GM12874 (cell line): ENCODE measurements around the gene FAM168B.

Experiments used
- TF ChIP-seq, protein P1 (sequence below): IDR thresholded peaks from 2 replicates; pipeline ENCODE4 v1.5.1; 2011; ENCODE audit warnings: low read depth, mild to moderate bottlenecking, control low read depth, low read length, moderate library complexity; ENCODE audit not compliant: insufficient read depth

Gene FAM168B

GRCh38 chr2:131047920-131048560 is 45.2 kb downstream of the FAM168B start:
- TF ChIP-seq, protein P1, sequence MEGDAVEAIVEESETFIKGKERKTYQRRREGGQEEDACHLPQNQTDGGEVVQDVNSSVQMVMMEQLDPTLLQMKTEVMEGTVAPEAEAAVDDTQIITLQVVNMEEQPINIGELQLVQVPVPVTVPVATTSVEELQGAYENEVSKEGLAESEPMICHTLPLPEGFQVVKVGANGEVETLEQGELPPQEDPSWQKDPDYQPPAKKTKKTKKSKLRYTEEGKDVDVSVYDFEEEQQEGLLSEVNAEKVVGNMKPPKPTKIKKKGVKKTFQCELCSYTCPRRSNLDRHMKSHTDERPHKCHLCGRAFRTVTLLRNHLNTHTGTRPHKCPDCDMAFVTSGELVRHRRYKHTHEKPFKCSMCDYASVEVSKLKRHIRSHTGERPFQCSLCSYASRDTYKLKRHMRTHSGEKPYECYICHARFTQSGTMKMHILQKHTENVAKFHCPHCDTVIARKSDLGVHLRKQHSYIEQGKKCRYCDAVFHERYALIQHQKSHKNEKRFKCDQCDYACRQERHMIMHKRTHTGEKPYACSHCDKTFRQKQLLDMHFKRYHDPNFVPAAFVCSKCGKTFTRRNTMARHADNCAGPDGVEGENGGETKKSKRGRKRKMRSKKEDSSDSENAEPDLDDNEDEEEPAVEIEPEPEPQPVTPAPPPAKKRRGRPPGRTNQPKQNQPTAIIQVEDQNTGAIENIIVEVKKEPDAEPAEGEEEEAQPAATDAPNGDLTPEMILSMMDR, result no peak

GRCh38 chr2:131046918-131047652 is 46.2 kb downstream of the FAM168B start:
- TF ChIP-seq, protein P1, result no peak

DNA sequence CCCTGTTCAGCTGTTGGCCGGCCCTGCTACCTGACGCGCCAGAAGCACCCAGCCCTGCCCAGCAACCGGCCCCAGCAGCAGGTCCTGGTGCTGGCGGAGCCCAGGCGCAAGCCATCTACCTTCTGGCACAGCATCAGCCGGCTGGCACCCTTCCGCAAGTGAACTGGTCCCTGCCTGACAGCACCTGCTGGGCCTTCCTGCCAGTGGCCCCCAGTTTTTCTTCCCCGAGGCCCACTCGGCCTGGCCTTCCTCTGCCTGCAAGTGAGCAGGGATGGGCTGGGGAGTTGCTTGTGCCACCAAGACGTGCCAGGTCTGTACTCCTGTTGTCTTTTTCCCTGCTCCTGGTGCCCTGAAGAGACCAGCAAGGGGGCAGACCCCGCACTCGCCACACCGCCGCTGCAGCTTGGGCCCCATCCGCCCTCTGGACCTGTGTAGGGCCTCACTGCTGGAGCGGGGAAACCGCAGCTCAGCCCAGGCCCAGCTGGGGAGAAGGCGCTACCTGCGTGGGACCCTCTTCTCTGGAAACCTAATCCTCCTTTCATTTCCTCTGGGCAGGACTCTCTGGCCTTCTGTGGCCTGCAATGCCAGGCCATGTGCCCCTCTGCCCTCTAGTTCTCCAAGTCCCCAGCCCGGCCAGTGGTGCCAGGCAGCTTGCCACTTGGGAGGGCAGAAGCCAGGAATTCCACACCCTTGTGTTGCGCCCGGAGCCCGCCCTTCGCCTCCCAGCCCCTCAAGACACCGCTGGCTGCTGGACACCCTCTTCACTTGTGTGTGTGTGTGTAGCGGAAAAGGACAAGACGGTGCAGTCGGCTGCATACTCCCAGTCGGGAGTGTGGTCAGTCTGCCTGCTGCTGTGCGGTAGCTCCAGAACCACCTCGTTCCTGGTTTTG is 47.0 kb downstream of the FAM168B start:
- TF ChIP-seq, protein P1, result no peak

GRCh38 chr2:131045286-131046027 is 47.8 kb downstream of the FAM168B start:
- TF ChIP-seq, protein P1, result no peak

DNA sequence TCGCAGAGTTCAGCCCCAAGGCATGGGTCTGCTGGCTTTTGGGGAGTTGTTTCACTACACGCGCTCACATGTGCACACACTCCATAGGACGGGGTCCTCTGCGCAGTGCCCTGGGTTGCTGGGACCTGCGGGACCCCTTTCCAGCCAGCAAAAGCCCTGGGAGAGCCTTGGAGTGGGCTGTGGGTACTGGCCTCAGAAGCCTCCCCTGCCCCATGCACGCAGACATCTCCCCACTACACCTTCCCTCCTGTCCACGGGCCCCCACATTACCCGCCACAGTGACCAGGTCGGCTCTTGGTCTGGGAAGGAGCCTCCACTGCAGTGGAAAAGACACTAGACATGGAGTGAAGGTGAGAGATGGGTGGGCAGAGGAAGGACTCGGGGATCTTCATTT is 48.5 kb downstream of the FAM168B start:
- TF ChIP-seq, protein P1, result no peak

DNA sequence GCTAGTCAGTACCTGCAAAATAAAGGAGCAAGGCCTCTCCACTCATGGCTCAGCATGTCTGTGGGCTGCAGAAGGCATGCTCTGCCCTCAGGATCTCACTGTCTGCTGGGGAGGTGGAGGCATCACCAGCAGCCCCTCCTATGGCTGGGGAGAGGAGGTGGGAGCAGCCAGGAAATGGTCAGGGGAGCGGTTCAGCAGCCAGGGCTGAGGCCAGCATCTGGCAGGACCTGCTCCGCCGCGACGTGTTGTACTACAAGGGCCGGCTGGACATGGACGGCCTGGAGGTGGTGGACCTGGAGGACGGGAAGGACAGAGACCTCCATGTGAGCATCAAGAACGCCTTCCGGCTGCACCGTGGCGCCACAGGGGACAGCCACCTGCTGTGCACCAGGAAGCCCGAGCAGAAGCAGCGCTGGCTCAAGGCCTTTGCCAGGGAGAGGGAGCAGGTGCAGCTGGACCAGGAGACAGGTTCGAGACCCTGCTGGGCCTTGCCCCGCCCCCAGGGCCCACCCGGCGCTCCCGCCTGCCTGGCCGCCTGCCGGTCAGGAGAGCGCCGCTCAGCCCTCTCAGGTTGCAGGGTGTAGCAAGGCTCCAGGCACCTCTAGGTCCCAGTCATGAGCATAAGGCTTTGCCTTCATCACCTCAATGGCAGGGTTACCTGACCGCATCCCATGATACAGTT is 49.0 kb downstream of the FAM168B start:
- TF ChIP-seq, protein P1, result no peak
